Islet precursor cell (in vitro differentiated cells): ENCODE results near the gene UBE2A.

ENCODE experiments used
- DNase-seq: peaks from one replicate; pipeline ENCODE4 v3.0.0-alpha.2; 2018

The UBE2A gene

GRCh38 chrX:119574394-119575266, at the start of gene UBE2A:
Gene UBE2A (plus strand): TSS chrX:119574563. CDS start chrX:119574712, 149 bp downstream.
- DNase-seq = peak; percentile 93

GRCh38 chrX:119529345-119530276, 44.8 kb upstream of the UBE2A start:
- no peak for DNase-seq

- no peak for DNase-seq
Measured at GRCh38 chrX:119537487-119537886, 36.9 kb upstream of the UBE2A start.

GRCh38 chrX:119539872-119540271, 34.5 kb upstream of the UBE2A start:
- DNase-seq = peak; percentile 53

DNA sequence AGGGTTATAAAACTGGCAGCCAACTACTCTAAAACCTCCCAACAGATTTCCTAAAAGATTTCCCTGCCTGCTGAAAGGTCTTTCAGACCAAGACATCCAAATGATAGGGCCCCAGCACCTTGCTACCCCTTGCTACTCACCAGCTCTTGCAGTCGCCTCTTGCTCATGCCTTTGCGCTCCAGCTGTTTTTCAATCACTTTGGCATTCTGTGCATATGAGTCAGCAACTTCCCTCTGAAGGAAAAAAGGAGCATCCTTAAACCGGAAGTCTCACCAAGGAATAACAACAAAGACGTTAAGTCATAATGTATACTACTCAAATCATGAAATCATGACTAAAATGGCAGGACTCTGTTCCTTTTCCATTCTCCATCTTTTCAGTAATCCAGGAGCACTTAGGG, 33.2 kb upstream of the UBE2A start:
- DNase-seq = peak; percentile 63

GRCh38 chrX:119549327-119550016, 24.9 kb upstream of the UBE2A start:
- DNase-seq = no peak

DNA sequence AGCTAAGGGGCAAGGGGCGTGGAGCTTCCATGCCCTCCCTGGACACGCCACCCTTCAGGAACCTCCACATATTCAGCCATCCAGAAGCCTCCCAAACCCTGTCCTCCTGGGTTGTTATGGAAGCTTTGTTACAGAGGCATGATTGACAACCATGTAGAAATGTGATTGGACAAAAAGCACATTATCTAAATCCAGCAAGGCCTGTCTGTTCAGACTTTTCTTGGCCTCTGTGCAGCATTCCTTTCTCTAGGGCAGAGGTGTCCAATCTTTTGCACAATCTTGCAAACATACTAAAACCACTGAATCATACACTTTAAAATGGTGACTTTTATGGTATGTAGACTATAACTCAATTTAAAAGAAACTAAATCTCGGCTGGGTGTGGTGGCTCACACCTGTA, 21.9 kb upstream of the UBE2A start:
- no peak for DNase-seq

- DNase-seq = peak; percentile 91
Measured at GRCh38 chrX:119565107-119565663, 9.2 kb upstream of the UBE2A start, which contains the start of gene STEEP1. Gene STEEP1 (minus strand): TSS chrX:119565409. CDS start chrX:119565355, 54 bp downstream.

DNA sequence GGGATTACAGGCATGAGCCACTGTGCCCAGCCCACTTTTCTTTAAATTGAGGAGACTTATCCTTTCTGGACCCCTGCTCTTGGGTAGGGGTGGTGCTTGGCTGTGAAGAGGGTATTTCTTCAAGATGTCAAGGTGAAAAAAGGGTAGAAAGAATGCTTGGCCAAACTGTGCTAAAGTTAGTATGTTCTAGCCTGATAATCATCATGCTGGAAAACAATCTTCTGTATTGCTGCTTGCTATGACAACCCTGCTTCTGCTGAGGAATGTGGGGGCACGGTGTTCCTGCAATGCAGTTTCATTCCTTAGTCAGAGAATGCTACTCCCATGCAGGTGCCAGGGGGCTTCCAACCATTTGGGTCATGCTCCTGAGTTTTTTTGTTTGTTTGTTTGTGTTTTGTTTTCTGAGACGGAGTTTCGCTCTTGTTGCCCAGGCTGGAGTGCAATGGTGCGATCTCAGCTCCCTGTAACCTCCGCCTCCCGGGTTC, 4.0 kb upstream of the UBE2A start:
- no peak for DNase-seq

- no peak for DNase-seq
Measured at GRCh38 chrX:119573222-119573621, 1.1 kb upstream of the UBE2A start.

DNA sequence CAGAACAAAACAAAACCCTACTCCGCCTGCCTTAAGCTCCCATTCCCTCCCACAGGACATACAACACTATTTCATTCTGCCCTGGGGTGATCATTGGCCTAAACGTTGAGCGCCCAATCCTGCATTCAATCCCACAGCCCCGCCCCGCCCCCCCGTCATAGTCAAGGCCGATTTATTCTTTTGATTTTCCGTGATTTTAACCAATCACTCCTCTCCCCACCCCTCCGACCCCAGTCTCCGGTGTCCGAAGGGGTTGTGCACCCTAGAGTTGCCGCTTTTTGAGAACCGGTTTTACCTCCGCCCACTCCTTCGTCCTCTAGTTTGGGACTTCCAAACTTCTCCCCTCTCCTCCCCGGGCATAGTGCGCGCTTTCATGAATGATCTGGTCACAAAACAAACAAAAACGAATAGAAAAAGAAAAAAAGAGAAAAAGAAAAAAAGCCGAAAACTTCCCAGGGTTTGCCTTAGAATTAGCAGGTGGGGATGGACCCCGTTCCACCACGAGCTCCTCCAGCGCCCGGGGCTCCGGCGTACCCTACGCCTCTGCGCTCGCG, 446 bp upstream of the UBE2A start:
- DNase-seq = peak; percentile 55

DNA sequence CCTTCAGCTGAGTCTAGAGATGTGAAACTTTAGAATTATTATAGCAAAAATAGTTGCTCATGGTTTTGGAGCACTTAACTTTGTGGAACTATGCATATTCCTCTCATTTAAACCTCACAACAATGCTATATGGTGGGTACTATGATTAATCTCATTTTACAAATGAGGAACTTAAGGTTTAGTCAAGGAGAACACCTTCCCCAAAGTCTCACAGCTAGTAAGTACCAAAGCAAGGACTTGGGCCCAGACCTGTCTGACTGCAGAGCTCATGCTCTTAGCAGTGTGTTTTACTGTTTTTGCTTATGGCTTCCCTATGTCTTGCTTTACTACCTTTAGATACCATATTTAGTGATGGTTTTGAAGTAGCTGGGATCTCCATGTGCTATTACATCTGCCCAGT, 5.1 kb downstream of the UBE2A start:
- no peak for DNase-seq

GRCh38 chrX:119583431-119584059, 9.2 kb downstream of the UBE2A start:
- no peak for DNase-seq

DNA sequence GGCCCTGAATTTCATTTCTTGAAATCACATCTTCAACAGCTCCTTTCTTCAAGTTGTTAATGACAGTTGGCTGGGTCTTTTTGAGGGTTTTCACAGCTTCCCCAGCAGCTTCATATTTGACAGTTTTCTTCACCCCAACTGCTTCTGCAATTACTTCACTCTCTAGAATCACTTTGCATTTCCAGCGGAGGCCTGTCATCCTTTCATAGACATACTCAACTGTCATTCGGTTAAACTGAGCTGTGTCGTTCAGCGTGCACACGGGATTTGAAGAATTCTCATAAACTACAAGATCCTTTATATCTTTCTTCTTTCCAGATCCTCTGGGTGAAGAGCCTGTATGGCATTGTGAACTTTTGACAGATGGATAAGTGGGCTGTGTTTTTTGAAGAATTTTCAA, 15.4 kb downstream of the UBE2A start:
- DNase-seq = no peak

- DNase-seq = no peak
Measured at GRCh38 chrX:119602701-119603255, 28.4 kb downstream of the UBE2A start.

DNA sequence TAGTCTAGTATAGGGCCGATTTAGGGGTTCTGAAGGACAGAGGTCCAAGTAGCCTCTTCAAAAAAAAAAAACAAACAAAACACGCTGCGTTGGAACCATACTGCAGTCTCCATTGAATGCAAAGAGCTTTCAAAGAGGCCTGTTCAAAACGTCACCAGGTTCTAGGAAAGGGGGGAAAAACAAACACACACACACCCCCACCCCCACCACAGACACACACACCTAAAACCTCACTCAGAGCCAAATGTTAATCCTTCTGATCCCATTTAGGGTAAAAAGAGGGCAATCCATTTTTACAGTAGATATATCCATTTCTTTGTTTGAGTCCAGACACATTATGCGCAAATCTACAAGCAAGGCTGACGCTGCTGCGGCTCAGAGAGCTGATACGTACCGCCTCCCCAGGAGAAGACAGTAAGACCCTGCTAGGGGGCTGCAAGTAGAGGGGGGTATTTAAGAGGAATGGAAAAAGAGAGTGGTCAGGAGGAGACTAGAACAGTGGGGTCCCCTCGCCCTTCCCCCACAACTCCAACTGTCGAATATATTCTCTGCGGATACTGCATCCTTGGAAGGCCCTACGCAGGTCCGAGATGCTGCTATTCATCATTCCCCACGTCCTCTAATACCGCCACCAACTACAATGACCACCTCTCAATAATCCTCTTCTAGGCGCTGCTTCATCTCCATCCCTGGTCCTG, 30.6 kb downstream of the UBE2A start:
- DNase-seq = no peak

- DNase-seq = peak; percentile 59
Measured at GRCh38 chrX:119605464-119606279, 31.3 kb downstream of the UBE2A start.

- peak; percentile 91 for DNase-seq
Measured at GRCh38 chrX:119606280-119607017, 32.1 kb downstream of the UBE2A start, which contains the start of gene NKRF. Gene NKRF (minus strand): TSS chrX:119606424.

DNA sequence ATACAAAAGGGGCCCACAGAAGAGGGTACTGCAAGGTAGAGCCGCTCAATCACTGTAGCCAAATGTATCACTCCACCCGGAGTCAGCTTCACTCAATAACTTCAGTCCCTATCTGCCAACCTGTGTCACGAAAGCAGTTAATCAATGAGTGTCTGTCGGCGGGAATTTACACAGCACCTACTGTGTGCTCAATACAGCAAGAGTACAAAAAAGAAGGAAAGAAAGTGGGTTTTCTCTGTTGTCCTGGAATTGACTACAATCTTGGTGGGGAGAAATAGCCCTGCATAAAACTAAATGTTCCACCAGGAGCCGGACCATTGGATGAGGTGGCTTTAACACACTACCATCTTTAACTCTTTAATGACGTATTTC, 32.6 kb downstream of the UBE2A start:
- DNase-seq = no peak
